KG1 (cell line): ENCODE results near the gene TFAM.
A peak's percentile ranks its signal among the peaks of the same experiment; 100 is the strongest.
"Not testable (repeated sequence)": the region's sequence is repeated elsewhere in the genome, so short reads cannot be mapped to it uniquely, and the experiment has no call there.

Source experiments
- DNase-seq: peaks from one replicate; lab custom pipeline; 2025; lab: John Stamatoyannopoulos, UW

TFAM gene

GRCh38 chr10:58372607-58373441 is 12.4 kb upstream of the TFAM start:
- DNase-seq = no peak

- no peak for DNase-seq
These were observed 11.8 kb upstream of the TFAM start for GRCh38 chr10:58373442-58373827.

GRCh38 chr10:58382489-58382995 is 2.7 kb upstream of the TFAM start:
- no peak for DNase-seq

GRCh38 chr10:58384095-58384494 is 1.1 kb upstream of the TFAM start:
- DNase-seq = peak; percentile 64

- peak; percentile 52 for DNase-seq
These were observed 639 bp upstream of the TFAM start for GRCh38 chr10:58384544-58384998.

GRCh38 chr10:58385784-58386112 is 538 bp downstream of the TFAM start:
- no peak for DNase-seq

- no peak for DNase-seq
These were observed 3.8 kb downstream of the TFAM start for GRCh38 chr10:58389024-58389423.

GRCh38 chr10:58393317-58393716 is 8.1 kb downstream of the TFAM start:
- DNase-seq = no peak

GRCh38 chr10:58394471-58394870 is 9.3 kb downstream of the TFAM start:
- no peak for DNase-seq

- DNase-seq = no peak
These were observed 10.8 kb downstream of the TFAM start for GRCh38 chr10:58396057-58396456.

GRCh38 chr10:58397830-58398229 is 12.6 kb downstream of the TFAM start:
- DNase-seq = no peak

- DNase-seq = no peak
These were observed 14.2 kb downstream of the TFAM start for GRCh38 chr10:58399410-58399809.

GRCh38 chr10:58400609-58401008 is 15.4 kb downstream of the TFAM start:
- DNase-seq = no peak

GRCh38 chr10:58404001-58404400 is 18.8 kb downstream of the TFAM start:
- no peak for DNase-seq

- no peak for DNase-seq
These were observed 24.9 kb downstream of the TFAM start for GRCh38 chr10:58409956-58410610.

- DNase-seq = no peak
These were observed 27.3 kb downstream of the TFAM start for GRCh38 chr10:58412502-58412961.

GRCh38 chr10:58414270-58415041 is 29.2 kb downstream of the TFAM start:
- no peak for DNase-seq

GRCh38 chr10:58415757-58416156 is 30.5 kb downstream of the TFAM start:
- DNase-seq = no peak

- DNase-seq = not testable (repeated sequence)
These were observed 32.7 kb downstream of the TFAM start for GRCh38 chr10:58417902-58418301.

- DNase-seq = no peak
These were observed 39.0 kb downstream of the TFAM start for GRCh38 chr10:58424176-58424575.

- DNase-seq = not testable (repeated sequence)
These were observed 43.2 kb downstream of the TFAM start for GRCh38 chr10:58428436-58428835.

- DNase-seq = no peak
These were observed 46.7 kb downstream of the TFAM start for GRCh38 chr10:58431903-58432302.
